ENCODE data around the gene GPR84. TPM values are rescaled to one million over a fixed set of nuclear protein-coding genes. Genes with fewer than 3 reads are reported as not detected.
A peak's percentile ranks its signal among the peaks of the same experiment; 100 is the strongest.

Gene GPR84
- total RNA-seq, 3 donors from 2014 or later, result 0.60 to 1.7 TPM; not detected in 1

DNA sequence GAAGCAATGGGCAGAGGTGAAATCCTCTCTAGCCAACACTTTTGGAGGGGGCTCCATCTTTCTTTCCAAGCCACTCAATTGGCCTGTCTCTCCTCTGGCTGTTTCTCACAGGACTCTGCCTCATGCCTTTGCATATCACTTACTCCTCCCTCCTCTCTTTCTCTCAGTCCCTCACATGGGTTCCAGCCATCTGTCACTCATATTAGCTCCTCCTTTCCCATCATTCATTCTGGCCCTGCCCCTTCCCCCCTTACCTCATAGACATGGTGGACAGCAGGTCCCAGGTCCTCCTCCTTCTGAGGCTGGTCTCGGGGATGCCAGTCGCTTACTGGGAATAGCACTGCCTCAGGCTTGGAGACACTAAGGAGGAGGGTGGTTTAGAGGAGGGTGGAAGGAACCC lies 36.8 kb upstream of the GPR84 start:
- Histone ChIP-seq H3K36me3 (ENCODE audit: low read depth) (no peaks in the 10 kb centered on the region), H3K4me1 (ENCODE audit: low read depth) (no peaks in the 10 kb centered on the region), H3K4me3 (no peak overlapping the region), H3K9me3 (no peaks in the 10 kb centered on the region)
- TF ChIP-seq, protein P1, sequence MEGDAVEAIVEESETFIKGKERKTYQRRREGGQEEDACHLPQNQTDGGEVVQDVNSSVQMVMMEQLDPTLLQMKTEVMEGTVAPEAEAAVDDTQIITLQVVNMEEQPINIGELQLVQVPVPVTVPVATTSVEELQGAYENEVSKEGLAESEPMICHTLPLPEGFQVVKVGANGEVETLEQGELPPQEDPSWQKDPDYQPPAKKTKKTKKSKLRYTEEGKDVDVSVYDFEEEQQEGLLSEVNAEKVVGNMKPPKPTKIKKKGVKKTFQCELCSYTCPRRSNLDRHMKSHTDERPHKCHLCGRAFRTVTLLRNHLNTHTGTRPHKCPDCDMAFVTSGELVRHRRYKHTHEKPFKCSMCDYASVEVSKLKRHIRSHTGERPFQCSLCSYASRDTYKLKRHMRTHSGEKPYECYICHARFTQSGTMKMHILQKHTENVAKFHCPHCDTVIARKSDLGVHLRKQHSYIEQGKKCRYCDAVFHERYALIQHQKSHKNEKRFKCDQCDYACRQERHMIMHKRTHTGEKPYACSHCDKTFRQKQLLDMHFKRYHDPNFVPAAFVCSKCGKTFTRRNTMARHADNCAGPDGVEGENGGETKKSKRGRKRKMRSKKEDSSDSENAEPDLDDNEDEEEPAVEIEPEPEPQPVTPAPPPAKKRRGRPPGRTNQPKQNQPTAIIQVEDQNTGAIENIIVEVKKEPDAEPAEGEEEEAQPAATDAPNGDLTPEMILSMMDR (IDR thresholded peaks at IDR 0.05), result no peak
- ATAC-seq (no peak), DNase-seq (no peak)
- intact Hi-C loops (cut with DNase I, micrococcal nuclease), result loop anchor here in 1 of 2 donors (5.0 kb wide), 1 partner anchor 36 kb away; no protein-coding TSS in a partner anchor

DNA sequence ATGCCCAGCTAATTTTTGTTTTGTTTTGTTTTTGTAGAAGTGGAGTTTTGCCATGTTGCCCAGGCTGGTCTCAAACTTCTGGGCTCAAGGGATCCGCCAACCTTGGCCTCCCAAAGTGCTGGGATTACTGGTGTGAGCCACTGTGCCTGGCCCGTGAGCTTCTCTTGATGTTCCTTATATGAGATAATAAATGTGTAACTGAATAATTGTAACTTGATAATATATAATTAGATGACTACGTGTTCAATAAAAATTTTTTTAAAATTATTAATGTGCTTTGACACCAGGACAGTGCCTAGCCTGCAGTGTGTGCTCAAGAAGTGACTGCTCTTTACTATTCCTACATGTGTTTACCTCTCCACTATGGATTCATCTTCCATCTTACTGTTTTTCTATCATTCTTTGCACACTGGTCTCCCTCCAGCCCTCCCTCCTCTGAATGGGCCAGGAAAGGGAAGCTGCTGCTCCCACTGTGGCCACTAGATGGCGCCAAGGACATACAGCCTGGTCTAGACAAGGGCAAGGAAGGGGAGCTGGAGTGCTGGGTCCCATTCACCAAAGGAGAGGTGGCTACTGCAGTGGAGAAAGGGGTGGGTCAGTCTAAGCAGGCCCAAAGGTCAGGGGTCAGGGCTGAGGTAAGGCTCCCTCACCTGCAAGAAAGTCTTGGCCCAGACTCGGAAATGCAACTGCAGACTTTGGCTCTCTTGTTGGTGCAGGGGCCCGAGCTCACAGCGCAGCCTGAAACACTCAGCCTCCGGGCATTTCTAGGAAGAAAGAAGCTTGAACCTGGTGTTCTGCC lies 34.9 kb upstream of the GPR84 start:
- no peaks in the 10 kb centered on the region for H3K4me1 ChIP-seq (ENCODE audit: low read depth)
- no peaks in the 10 kb centered on the region for H3K36me3 ChIP-seq (ENCODE audit: low read depth)
- peak; percentile 90 for ATAC-seq
- H3K4me3 ChIP-seq, result no peak overlapping the region
- TF ChIP-seq, protein P1 (IDR thresholded peaks at IDR 0.05), result peak; percentile 95
- H3K9me3 ChIP-seq, result no peaks in the 10 kb centered on the region
- intact Hi-C loops (cut with DNase I, micrococcal nuclease), result loop anchor here in 1 of 2 donors (5.0 kb wide), 1 partner anchor 38 kb away; no protein-coding TSS in a partner anchor
- DNase-seq, result peak; percentile 75 to 92 (median 90)

DNA sequence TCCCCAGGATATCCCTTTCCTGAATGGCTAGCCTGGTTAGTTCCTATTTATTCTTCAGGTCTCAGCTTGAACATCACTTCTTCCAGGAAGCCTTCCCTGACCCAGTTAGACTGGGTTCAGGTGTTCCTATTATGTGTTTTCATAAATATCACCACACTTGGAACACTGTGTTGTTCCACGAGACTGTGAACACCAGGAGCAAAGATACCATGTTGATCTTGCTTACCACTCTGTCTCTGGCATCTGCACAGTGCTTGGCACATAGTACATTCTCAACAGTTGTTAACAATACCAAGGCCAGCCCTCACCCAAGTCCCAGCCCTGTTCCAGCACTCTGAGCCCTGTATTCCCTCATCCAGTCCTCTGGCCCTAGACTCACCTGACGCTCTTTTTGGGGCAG lies 33.9 kb upstream of the GPR84 start:
- no peaks in the 10 kb centered on the region for H3K36me3 ChIP-seq (ENCODE audit: low read depth)
- no peaks in the 10 kb centered on the region for H3K9me3 ChIP-seq
- no peaks in the 10 kb centered on the region for H3K4me1 ChIP-seq (ENCODE audit: low read depth)
- TF ChIP-seq, protein P1 (IDR thresholded peaks at IDR 0.05), result no peak
- DNase-seq, result no peak
- intact Hi-C loops (cut with DNase I, micrococcal nuclease), result loop anchor here in 1 of 2 donors (5.0 kb wide), 1 partner anchor 39 kb away; no protein-coding TSS in a partner anchor
- no peak overlapping the region for H3K4me3 ChIP-seq
- ATAC-seq, result no peak

DNA sequence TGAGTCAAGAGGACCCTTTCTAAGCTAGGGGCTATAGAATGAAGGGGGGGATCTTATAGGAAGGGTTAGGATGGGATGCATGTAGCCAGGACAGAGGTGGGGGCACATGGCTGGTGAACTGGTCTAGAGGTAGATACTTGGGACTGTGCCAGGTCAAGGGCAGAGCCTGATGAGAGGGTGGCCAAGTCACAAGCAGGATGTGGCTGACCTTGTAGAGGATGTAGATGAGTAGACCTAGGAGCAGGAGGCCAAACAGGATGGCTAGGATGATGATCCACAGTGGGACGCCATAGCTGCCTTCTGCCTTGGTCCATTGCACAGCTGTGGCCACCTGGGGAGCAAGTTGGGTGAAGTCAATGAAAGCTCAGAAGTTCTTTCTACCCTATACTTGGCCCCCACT lies 32.9 kb upstream of the GPR84 start:
- no peaks in the 10 kb centered on the region for H3K36me3 ChIP-seq (ENCODE audit: low read depth)
- ATAC-seq, result no peak
- intact Hi-C loops (cut with DNase I, micrococcal nuclease), result loop anchor here in 1 of 2 donors (5.0 kb wide), 1 partner anchor 40 kb away; no protein-coding TSS in a partner anchor
- no peak overlapping the region for H3K4me3 ChIP-seq
- H3K4me1 ChIP-seq (ENCODE audit: low read depth), result no peaks in the 10 kb centered on the region
- TF ChIP-seq, protein P1 (IDR thresholded peaks at IDR 0.05), result no peak
- no peak for DNase-seq
- no peaks in the 10 kb centered on the region for H3K9me3 ChIP-seq

DNA sequence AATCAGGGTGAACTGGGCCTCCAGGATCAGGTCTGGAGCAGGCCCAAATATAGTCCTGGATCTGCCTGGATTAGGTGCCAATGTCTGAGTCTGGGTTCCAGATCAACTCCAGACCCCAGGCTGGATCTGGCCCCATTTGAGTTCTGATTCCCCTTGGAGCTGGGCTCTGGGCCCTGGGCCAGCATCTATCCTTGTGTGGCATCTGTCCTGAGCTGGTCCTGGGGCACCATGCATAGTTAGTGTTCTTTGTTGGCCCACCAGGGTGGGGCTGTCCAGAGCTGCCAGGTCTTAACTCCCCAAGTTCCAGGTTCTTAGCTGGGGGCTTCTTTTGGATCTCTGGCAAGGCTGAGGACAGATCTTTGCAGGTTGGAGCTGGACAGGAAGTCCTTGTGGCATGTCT lies 31.3 kb upstream of the GPR84 start:
- no peak for DNase-seq
- Histone ChIP-seq H3K4me3 (no peak overlapping the region), H3K4me1 (ENCODE audit: low read depth) (peaks cover 6% of the 10 kb centered on the region), H3K36me3 (ENCODE audit: low read depth) (no peaks in the 10 kb centered on the region), H3K9me3 (no peaks in the 10 kb centered on the region)
- intact Hi-C loops (cut with DNase I, micrococcal nuclease), result loop anchor here in 1 of 2 donors (5.0 kb wide), 1 partner anchor 42 kb away; no protein-coding TSS in a partner anchor
- TF ChIP-seq, protein P1 (IDR thresholded peaks at IDR 0.05), result no peak
- no peak for ATAC-seq

Measured in mucosa of descending colon (tissue), 3 donors.